Endothelial cell of umbilical vein (primary cell): ENCODE results near the gene UBXN2A.

Experiments
- CTCF ChIP-seq, 2 donors: IDR thresholded peaks; 1 replicate in 1 of 2; 2 replicates in 1 of 2; pipeline ENCODE4 v1.5.1; 2011; ENCODE audit warnings: low read length in 2 of 2, mild to moderate bottlenecking in 2 of 2, moderate library complexity in 2 of 2, control low read depth in 1 of 2, inconsistent platforms in 1 of 2, low read depth in 1 of 2; ENCODE audit not compliant: insufficient read depth in 1 of 2; ENCODE audit errors: extremely low read depth in 1 of 2
- EZH2 ChIP-seq: IDR thresholded peaks from 2 replicates; pipeline ENCODE4 v1.6.1; 2012; ENCODE audit warnings: borderline replicate concordance, low read depth, mild to moderate bottlenecking, moderate library complexity, low read length, inconsistent platforms; ENCODE audit not compliant: severe bottlenecking
- FOS ChIP-seq: IDR thresholded peaks from 2 replicates; pipeline ENCODE4 v1.6.1; 2011; ENCODE audit warnings: mild to moderate bottlenecking, low read length, moderate library complexity, borderline replicate concordance; ENCODE audit not compliant: insufficient read depth
- GATA2 ChIP-seq: IDR thresholded peaks from 2 replicates; pipeline ENCODE4 v1.7.0; 2011; ENCODE audit warnings: low read depth, mild to moderate bottlenecking, moderate library complexity, mixed read lengths, low read length; ENCODE audit not compliant: insufficient read length, insufficient read depth
- JUN ChIP-seq: IDR thresholded peaks from 2 replicates; pipeline ENCODE4 v1.6.1; 2011; ENCODE audit warnings: borderline replicate concordance, low read depth; ENCODE audit not compliant: insufficient read length, insufficient read depth
- MYC ChIP-seq: IDR thresholded peaks from one replicate; pipeline ENCODE4 v1.6.1; 2011; ENCODE audit warnings: mild to moderate bottlenecking, low read depth, low read length
- POLR2A ChIP-seq: IDR thresholded peaks from 2 replicates; pipeline ENCODE4 v1.6.1; 2012; ENCODE audit warnings: low read depth, mild to moderate bottlenecking, control low read depth, low read length
- POLR2AphosphoS5 ChIP-seq: IDR thresholded peaks from 2 replicates; pipeline ENCODE4 v1.6.1; 2012; ENCODE audit warnings: low read depth, mild to moderate bottlenecking, control low read depth, low read length, moderate library complexity; ENCODE audit not compliant: insufficient read depth
- TF ChIP-seq, protein P1 (sequence below): IDR thresholded peaks from 2 replicates; pipeline ENCODE4 v1.6.1; 2011; ENCODE audit not compliant: insufficient read depth, insufficient read length

GRCh38 chr2:24007693-24008092, 67.4 kb downstream of the UBXN2A start:
- TF ChIP-seq POLR2A = no peak
- no peak for TF ChIP-seq CTCF (IDR thresholded peaks at IDR 0.05; ENCODE audit: extremely low read depth in 1 of 2, insufficient read depth in 1 of 2, low read depth in 1 of 2, low read length in 2 of 2)
- TF ChIP-seq EZH2 = no peak
- TF ChIP-seq JUN = no peak
- no peak for TF ChIP-seq POLR2AphosphoS5
- no peak for TF ChIP-seq MYC
- TF ChIP-seq, protein P1, sequence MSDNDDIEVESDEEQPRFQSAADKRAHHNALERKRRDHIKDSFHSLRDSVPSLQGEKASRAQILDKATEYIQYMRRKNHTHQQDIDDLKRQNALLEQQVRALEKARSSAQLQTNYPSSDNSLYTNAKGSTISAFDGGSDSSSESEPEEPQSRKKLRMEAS = no peak
- TF ChIP-seq GATA2 = no peak
- no peak for TF ChIP-seq FOS
